Measurements from ENCODE around the gene IGLON5.

- TF ChIP-seq, protein P1, sequence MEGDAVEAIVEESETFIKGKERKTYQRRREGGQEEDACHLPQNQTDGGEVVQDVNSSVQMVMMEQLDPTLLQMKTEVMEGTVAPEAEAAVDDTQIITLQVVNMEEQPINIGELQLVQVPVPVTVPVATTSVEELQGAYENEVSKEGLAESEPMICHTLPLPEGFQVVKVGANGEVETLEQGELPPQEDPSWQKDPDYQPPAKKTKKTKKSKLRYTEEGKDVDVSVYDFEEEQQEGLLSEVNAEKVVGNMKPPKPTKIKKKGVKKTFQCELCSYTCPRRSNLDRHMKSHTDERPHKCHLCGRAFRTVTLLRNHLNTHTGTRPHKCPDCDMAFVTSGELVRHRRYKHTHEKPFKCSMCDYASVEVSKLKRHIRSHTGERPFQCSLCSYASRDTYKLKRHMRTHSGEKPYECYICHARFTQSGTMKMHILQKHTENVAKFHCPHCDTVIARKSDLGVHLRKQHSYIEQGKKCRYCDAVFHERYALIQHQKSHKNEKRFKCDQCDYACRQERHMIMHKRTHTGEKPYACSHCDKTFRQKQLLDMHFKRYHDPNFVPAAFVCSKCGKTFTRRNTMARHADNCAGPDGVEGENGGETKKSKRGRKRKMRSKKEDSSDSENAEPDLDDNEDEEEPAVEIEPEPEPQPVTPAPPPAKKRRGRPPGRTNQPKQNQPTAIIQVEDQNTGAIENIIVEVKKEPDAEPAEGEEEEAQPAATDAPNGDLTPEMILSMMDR (conservative IDR thresholded peaks at IDR 0.05) = no peak
- no peak for TF ChIP-seq EZH2 (IDR thresholded peaks at IDR 0.05; ENCODE audit: low read depth)
Observed at GRCh38 chr19:51305479-51305878, 6.0 kb upstream of the IGLON5 start.
